Dedifferentiated amniotic fluid mesenchymal stem cell (primary cell): ENCODE results near the gene FAM171A1.
A peak's percentile ranks its signal among the peaks of the same experiment; 100 is the strongest.
"Not testable (repeated sequence)": the region's sequence is repeated elsewhere in the genome, so short reads cannot be mapped to it uniquely, and the experiment has no call there.

ENCODE experiments used
- DNase-seq: peaks from one replicate; pipeline ENCODE4 v3.0.0-alpha.2; 2016; ENCODE audit errors: extremely low spot score

Gene FAM171A1

DNA sequence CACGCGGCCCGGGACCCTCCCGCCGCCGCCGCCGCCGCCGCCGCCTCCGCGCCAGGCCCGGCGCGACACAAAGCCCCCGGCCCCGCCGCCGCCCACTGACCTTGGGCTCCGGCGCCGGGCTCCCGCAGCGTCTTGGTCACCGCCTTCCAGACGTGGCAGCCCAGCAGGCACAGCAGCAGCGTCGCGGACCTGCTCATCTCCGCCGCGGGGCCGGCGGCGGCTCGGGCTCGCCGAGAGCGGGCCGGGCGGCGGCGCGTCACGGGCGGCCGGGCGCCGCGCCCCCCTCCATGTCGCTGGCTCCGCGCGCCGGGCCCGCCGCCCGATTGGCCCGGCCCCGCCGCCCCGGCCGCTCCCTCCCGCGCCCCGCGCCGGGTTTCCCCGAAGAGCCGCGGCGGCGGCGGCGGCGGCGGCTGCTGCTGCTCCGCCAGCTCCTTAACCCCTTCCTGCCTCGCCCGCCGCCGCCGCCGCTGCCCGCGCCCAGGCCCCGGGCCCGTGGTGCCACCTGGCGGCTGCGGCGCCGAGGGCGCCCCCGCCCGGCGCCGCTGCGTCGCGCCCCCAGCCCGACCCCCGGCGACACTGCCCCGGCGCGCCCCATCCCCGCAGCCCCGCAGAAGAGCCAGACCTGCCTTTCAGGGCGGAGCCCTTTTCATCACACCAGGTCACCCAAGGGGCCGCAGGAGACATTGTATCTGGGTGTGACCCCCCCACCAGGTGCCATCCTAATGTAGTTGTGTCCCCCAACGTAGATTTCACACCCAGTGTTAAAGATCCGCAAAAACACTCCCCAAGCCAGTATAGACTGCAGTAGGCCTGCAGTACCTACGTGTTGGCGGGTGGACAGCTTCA, at the start of gene FAM171A1:
Gene FAM171A1 (minus strand): TSS at position 434 of the 846 bp plus-strand sequence. CDS start 237 bp downstream, at position 197.
- DNase-seq: peak; percentile 19

GRCh38 chr10:15420858-15421257, 49.8 kb upstream of the FAM171A1 start:
- no peak for DNase-seq

GRCh38 chr10:15419279-15419874, 48.3 kb upstream of the FAM171A1 start:
- DNase-seq: peak; percentile 44

GRCh38 chr10:15416034-15416433, 44.9 kb upstream of the FAM171A1 start:
- DNase-seq: no peak

DNA sequence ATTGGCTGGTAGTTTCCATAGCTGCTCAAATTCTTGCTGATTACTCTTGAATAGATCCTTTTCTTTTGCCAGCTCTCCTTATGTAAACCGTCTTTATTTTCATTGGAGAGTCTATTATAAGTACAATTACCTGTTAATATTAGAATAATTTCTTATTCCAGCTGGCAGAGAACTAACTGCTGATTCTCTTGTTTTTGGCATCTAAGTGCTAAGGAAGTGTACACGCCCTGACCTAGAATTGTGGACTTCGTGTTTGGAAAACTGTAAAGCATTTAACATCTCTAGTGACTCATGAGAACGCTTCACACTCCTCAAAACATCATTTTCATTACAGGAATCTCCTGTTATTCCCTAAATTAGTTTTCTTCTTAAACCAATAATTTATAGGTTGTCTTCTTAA, 39.9 kb upstream of the FAM171A1 start:
- no peak for DNase-seq

- DNase-seq: not testable (repeated sequence)
These were observed 38.3 kb upstream of the FAM171A1 start for GRCh38 chr10:15409350-15409749.

DNA sequence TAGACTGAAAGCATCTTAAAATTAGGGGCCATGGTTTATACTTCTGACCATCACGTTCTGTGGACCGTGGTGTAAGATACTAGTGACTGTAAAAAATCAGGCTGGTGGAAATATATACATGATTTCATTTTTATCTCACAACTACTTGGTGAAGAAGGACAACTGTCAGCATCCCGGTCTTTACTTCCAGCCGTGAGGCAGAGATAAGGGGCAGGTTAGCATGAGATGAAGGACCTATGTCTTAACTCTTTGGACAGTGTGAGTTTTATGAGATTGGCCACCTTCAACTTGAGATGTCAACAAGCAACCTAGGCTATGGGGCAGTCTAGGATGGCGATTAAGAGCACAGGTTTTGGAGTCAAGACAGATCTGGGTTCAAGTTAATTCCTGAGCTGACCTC, 37.5 kb upstream of the FAM171A1 start:
- DNase-seq: no peak

DNA sequence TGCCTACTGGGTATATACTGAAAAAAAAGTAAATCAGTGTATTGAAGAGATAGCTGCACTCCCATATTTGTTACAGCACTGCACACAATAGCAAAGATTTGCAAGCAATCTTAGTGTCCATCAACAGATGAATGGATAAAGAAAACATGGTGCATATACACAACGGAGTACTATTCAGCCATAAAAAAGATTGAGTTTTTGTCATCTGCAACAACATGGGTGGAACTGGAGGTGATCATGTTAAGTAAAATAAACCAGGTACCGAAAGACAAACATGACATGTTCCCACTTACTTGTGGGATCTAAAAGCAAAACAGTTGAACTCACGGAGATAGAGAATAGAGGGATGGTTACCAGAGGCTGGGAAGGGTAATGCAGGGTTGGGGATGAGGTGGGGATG, 34.2 kb upstream of the FAM171A1 start:
- DNase-seq: no peak

- no peak for DNase-seq
These were observed 30.3 kb upstream of the FAM171A1 start for GRCh38 chr10:15401382-15401781.

- not testable (repeated sequence) for DNase-seq
These were observed 29.4 kb upstream of the FAM171A1 start for GRCh38 chr10:15400461-15400860.

- DNase-seq: no peak
These were observed 28.1 kb upstream of the FAM171A1 start for GRCh38 chr10:15399060-15399661.

GRCh38 chr10:15395935-15396334, 24.8 kb upstream of the FAM171A1 start:
- no peak for DNase-seq

GRCh38 chr10:15393139-15393825, 22.2 kb upstream of the FAM171A1 start:
- DNase-seq: no peak

DNA sequence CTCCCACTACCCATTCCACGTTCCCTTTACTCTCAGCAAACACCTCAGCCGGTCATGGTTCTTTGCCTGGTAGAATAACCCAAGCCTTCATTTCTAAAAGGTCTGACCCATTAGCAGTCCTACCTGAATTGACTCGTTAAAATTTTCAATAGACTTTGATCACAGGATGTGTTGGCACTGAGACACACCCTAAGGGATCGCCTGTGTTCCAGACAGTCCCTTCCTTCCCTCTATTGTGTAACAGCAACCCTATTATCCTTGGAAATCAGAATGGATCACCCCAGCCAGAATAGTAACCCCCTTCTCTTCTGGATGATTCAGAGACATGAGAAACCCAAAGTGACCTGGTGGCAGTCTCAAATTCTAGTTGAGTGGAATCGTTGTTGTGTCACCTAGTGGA, 20.4 kb upstream of the FAM171A1 start:
- DNase-seq: no peak

DNA sequence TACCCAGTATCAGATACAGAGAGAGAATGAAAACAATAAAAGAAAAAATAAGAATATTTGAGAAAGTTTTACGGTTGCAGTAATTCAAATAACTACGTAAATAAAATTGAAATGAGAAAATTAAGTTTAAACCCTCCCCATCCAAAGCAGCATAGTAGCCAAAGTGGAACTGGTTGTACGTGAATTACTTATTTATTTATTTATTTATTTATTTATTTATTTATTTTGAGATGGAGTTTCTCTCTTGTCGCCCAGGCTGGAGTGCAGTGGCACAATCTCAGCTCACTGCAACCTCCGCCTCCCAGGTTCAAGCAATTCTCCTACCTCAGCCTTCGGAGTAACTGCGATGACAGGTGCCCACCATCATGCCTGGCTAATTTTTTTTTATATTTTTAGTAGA, 17.1 kb upstream of the FAM171A1 start:
- not testable (repeated sequence) for DNase-seq

GRCh38 chr10:15387021-15387420, 15.9 kb upstream of the FAM171A1 start:
- DNase-seq: no peak

DNA sequence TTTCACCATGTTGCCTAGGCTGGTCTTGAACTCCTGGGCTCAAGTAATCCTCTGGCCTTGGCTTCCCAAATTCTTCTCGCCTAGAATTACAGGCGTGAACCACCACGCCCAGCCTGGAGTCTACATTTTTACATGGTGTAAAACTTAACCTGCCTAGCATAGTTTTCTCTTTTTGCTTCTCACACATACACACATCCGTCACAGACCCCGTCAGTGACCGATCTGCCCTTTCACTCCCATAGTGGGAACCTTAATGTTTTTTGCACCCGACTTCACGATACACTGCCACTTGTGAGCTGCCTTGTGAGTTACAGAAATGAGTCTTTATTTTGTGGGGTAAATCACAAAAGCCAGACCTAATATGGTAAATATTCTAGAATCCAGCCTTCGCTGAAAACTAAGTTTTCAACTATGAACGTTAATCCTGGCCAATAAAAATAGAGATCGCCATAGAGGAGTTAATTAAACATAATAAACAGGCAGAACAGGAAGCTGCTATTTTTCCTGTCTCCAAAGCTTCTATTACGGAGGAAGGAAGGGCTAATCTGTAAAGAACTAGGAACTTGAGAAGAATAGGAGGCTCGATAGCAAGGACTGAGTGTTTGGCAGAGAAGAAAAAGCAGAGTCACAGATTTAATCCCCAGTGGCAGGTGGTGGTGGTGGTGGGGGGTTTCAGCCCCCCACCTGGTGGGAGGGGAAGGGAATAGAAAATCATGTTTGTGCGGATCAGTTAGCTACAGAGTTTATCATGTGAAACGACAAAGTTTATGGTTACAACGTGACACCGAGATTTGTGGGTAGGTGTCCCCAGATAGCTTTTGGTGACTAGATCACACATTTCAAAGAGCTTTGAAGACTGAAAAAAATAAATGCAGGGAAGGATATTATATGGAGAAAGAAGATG, 14.7 kb upstream of the FAM171A1 start:
- DNase-seq: no peak

DNA sequence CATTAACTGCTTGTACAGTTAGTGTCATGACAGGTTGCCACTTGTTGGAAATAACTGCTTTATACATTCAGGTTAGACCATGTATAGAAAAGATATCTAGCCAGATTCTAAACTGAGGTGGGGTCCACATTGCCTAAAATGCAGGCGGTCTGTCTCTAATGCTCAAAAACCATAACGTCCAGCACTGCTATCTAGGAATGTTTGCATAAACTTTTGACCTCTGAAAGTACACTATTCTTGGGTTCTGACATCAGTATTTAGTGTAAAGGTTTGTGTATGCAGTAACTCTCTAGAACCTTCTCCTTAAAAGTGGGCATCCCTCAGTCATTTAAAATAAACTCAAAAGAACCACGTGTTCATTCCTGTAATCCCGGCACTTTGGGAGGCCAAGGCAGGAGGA, 10.3 kb upstream of the FAM171A1 start:
- DNase-seq: no peak

DNA sequence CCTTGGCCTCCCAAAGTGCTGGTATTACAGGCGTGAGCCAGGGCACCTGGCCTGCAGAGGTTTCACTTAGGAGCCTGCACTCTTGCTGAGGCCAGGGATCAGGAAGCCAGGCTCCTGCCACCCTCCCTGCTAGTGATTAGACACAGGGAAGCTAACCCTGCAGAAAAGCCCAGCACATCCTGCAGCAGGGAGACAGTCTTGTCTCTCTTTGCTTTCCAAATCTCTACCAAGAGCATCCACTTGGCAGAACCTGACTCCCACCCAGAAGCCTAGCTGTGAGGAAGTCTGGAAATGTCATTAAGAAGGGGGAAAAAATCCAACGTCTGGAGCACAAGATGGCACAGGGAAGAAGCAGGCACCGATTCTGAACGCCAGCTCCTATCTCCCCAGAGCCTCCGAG, 8.0 kb upstream of the FAM171A1 start:
- no peak for DNase-seq

DNA sequence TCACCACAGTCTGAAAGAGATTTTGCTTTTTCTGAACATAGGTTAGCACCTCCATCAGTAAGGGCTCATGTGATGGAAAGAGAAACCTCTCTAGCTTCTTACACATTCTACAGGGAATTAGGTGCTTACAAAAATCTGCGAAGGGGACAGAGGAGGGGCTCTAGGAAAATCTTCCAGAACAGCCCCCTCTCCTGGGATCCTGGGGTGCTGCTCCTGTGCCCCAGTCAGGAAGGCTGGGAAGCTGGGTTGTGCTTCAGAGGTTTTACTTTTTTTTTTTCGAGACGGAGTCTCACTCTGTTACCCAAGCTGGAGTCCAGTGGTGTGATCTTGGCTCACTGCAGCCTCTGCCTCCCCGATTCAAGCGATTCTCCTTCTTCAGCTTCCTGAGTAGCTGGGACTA, 7.5 kb upstream of the FAM171A1 start:
- no peak for DNase-seq

DNA sequence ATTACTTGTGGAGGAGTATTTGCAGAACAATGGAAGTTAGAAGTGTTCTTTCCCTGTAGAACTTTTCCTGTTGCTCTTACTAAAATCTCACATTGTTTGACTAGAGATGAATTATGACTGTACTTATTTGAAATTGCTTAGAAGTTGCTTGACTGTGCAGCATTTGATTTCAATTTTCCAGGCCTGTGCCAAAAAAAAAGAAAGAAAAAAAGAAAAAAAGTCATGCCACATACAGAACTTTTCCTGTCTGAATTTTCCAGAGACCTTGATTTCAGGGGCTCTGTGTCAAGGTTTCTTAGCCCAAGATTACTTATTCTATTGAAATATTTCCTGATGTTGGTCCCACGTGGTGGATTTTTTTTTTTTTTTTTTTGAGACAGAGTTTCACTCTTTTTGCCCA, 3.5 kb upstream of the FAM171A1 start:
- DNase-seq: no peak
